Peyer's patch (tissue), 4 donors: ENCODE measurements around the gene KCNJ6. TPM values are rescaled to one million over a fixed set of nuclear protein-coding genes. Genes with fewer than 3 reads are reported as not detected.

Experiments used
- DNase-seq, 3 donors: peaks; one replicate each; pipeline ENCODE4 v3.0.0-alpha.2; 2017 to 2019
- H3K27ac ChIP-seq, 4 donors: fragments of 200-600 bp; sonication (generic); one replicate each; pipeline ENCODE4 v1.5.1; 2016 to 2019
- H3K27me3 ChIP-seq, 2 donors: fragments of 200-600 bp; sonication (generic); one replicate each; pipeline ENCODE4 v1.5.1; 2019
- H3K36me3 ChIP-seq, 3 donors: fragments of 200-600 bp; sonication (generic); one replicate each; pipeline ENCODE4 v1.5.1; 2016 to 2019
- H3K4me1 ChIP-seq, 4 donors: fragments of 200-600 bp; sonication (generic); one replicate each; pipeline ENCODE4 v1.5.1; 2016 to 2019
- H3K4me3 ChIP-seq, 4 donors: fragments of 200-600 bp; sonication (generic); 1 replicate in 3 of 4; 2 replicates in 1 of 4; pipeline ENCODE4 v1.5.1; 2016 to 2019; ENCODE audit warnings: mild to moderate bottlenecking in 1 of 4
- H3K9me3 ChIP-seq, 4 donors: fragments of 200-600 bp; sonication (generic); one replicate each; pipeline ENCODE4 v1.5.1; 2016 to 2019; ENCODE audit warnings: mild to moderate bottlenecking in 1 of 4
- CTCF ChIP-seq, 6 experiments: fragments of 450-650 bp in 4 of 6; fragments of 200-600 bp in 2 of 6; sonication (generic) in 1 of 6; IDR thresholded peaks; one replicate each; pipeline ENCODE4 v1.5.1; 2017 to 2019; ENCODE audit warnings: antibody characterized with exemption in 6 of 6, mild to moderate bottlenecking in 3 of 6, moderate library complexity in 1 of 6
- POLR2A ChIP-seq, 2 donors: fragments of 450-650 bp; IDR thresholded peaks; one replicate each; pipeline ENCODE4 v1.5.1; 2017; ENCODE audit warnings: antibody characterized with exemption in 2 of 2, mild to moderate bottlenecking in 2 of 2, moderate library complexity in 2 of 2
- total RNA-seq, 4 donors: library from RNA; depleted of rRNA; stranded (reverse); fragments of >200 nt; gene quantifications; one replicate each; pipeline ENCODE4 v1.1.0, GENCODE V29; 2016

The KCNJ6 gene
- total RNA-seq, 4 donors from 2014 or later, result 0.13 to 0.83 (median 0.28) TPM

GRCh38 chr21:37757606-37758376 lies 158.5 kb downstream of the KCNJ6 start:
- TF ChIP-seq POLR2A (IDR thresholded peaks at IDR 0.05) (no peak), CTCF (IDR thresholded peaks at IDR 0.05) (no peak)
- DNase-seq, result no peak

GRCh38 chr21:37753122-37753599 lies 163.1 kb downstream of the KCNJ6 start:
- TF ChIP-seq POLR2A (IDR thresholded peaks at IDR 0.05) (no peak), CTCF (IDR thresholded peaks at IDR 0.05) (no peak)
- Histone ChIP-seq H3K9me3 (no peaks in the 10 kb centered on the region), H3K36me3 (no peaks in the 10 kb centered on the region), H3K27ac (no peak overlapping the region), H3K4me1 (no peaks in the 10 kb centered on the region), H3K27me3 (no peaks in the 10 kb centered on the region), H3K4me3 (no peak overlapping the region)
- no peak for DNase-seq

More at GRCh38 chr21:37757606-37758376, 158.5 kb downstream of the KCNJ6 start:
- H3K36me3 ChIP-seq, result no peaks in the 10 kb centered on the region
- H3K4me3 ChIP-seq, result no peak overlapping the region
- no peaks in the 10 kb centered on the region for H3K9me3 ChIP-seq
- H3K27ac ChIP-seq, result no peak overlapping the region
- no peaks in the 10 kb centered on the region for H3K27me3 ChIP-seq
- no peaks in the 10 kb centered on the region for H3K4me1 ChIP-seq

- no peaks in the 10 kb centered on the region for H3K9me3 ChIP-seq
- TF ChIP-seq POLR2A (IDR thresholded peaks at IDR 0.05), result no peak
- no peak for TF ChIP-seq CTCF (IDR thresholded peaks at IDR 0.05)
- DNase-seq, result no peak
- no peaks in the 10 kb centered on the region for H3K4me1 ChIP-seq
- H3K36me3 ChIP-seq, result no peaks in the 10 kb centered on the region
- no peak overlapping the region for H3K27ac ChIP-seq
- H3K4me3 ChIP-seq, result no peak overlapping the region
- H3K27me3 ChIP-seq, result no peaks in the 10 kb centered on the region
Measured at GRCh38 chr21:37751268-37751975, 164.8 kb downstream of the KCNJ6 start.

GRCh38 chr21:37749132-37749531 lies 167.1 kb downstream of the KCNJ6 start:
- TF ChIP-seq CTCF (IDR thresholded peaks at IDR 0.05) (no peak), POLR2A (IDR thresholded peaks at IDR 0.05) (no peak)
- Histone ChIP-seq H3K4me3 (no peak overlapping the region), H3K36me3 (no peaks in the 10 kb centered on the region), H3K9me3 (no peaks in the 10 kb centered on the region), H3K4me1 (no peaks in the 10 kb centered on the region), H3K27me3 (no peaks in the 10 kb centered on the region), H3K27ac (no peak overlapping the region)
- no peak for DNase-seq

GRCh38 chr21:37748351-37748750 lies 167.9 kb downstream of the KCNJ6 start:
- Histone ChIP-seq H3K4me3 (no peak overlapping the region), H3K9me3 (no peaks in the 10 kb centered on the region), H3K4me1 (no peaks in the 10 kb centered on the region), H3K27ac (no peak overlapping the region), H3K27me3 (no peaks in the 10 kb centered on the region), H3K36me3 (no peaks in the 10 kb centered on the region)
- no peak for DNase-seq
- no peak for TF ChIP-seq POLR2A (IDR thresholded peaks at IDR 0.05)
- no peak for TF ChIP-seq CTCF (IDR thresholded peaks at IDR 0.05)
